IMR-90 (cell line): ENCODE measurements around the gene TMEM72. TPM values are rescaled to one million over a fixed set of nuclear protein-coding genes. Genes with fewer than 3 reads are reported as not detected.
A peak's percentile ranks its signal among the peaks of the same experiment; 100 is the strongest.

Source experiments
- ATAC-seq: fragments of 200-7000 bp; cut with Tn5 transposase; 2 replicates; pipeline ENCODE4 v1.9.1; 2020; ENCODE audit warnings: low read depth, mild to moderate bottlenecking, moderate library complexity
- BruUV-seq: library from RNA; stranded (reverse); fragments of 400-500 nt; replicated peaks from 2 replicates; lab custom pipeline; 2021; lab: Mats Ljungman, UMichigan
- CTCF ChIA-PET: fragments of 300-600 bp; formaldehyde crosslinking; extraction: SDS; loops from one replicate; lab custom pipeline; 2021; ENCODE audit warnings: antibody characterized with exemption; lab: Yijun Ruan, JAX
- POLR2A ChIA-PET: fragments of 300-600 bp; sonication (Branson Sonifier 250); formaldehyde crosslinking; loops from one replicate; lab custom pipeline; 2022; ENCODE audit warnings: antibody characterized with exemption; ENCODE audit not compliant: unreplicated experiment; lab: Charles Lee
- DNase-seq: peaks from one replicate; pipeline ENCODE4 v3.0.0; 2013
- H2AFZ ChIP-seq: replicated peaks from 2 replicates; pipeline ENCODE3; 2013; ENCODE audit warnings: low read length, mild to moderate bottlenecking; ENCODE audit not compliant: poor library complexity
- H2AK5ac ChIP-seq: 2 replicates; pipeline ENCODE4 v1.6.1; 2013; ENCODE audit warnings: low read depth, low read length, inconsistent platforms
- H2AK9ac ChIP-seq: replicated peaks from 2 replicates; pipeline ENCODE3; 2013; ENCODE audit warnings: mild to moderate bottlenecking, low read depth, low read length, moderate library complexity; ENCODE audit not compliant: poor library complexity
- H2BK120ac ChIP-seq: 2 replicates; pipeline ENCODE4 v1.6.1; 2013; ENCODE audit warnings: low read depth, low read length, inconsistent platforms
- H2BK15ac ChIP-seq: 3 replicates; pipeline ENCODE4 v1.6.1; 2013; ENCODE audit warnings: low read depth, low read length, inconsistent platforms
- H2BK20ac ChIP-seq: 2 replicates; pipeline ENCODE4 v1.6.1; 2013; ENCODE audit warnings: low read depth, mild to moderate bottlenecking, inconsistent platforms, low read length, moderate library complexity
- H2BK5ac ChIP-seq: 2 replicates; pipeline ENCODE4 v1.6.1; 2013; ENCODE audit warnings: mild to moderate bottlenecking, low read depth, low read length, inconsistent platforms; ENCODE audit not compliant: poor library complexity, severe bottlenecking
- H3K14ac ChIP-seq: replicated peaks from 2 replicates; pipeline ENCODE4 v1.6.1; 2013; ENCODE audit warnings: low read depth, low read length, inconsistent platforms
- H3K18ac ChIP-seq: 2 replicates; pipeline ENCODE4 v1.6.1; 2013; ENCODE audit warnings: low read depth, low read length, control low read depth
- H3K23ac ChIP-seq: 2 replicates; pipeline ENCODE4 v1.6.1; 2013; ENCODE audit warnings: low read depth, low read length, inconsistent platforms
- H3K27ac ChIP-seq: 2 replicates; pipeline ENCODE4 v1.5.1; 2013; ENCODE audit warnings: mild to moderate bottlenecking, control low read depth, low read length; ENCODE audit not compliant: insufficient read depth
- H3K27me3 ChIP-seq: 2 replicates; pipeline ENCODE4 v1.6.1; 2013; ENCODE audit warnings: low read length; ENCODE audit not compliant: control insufficient read depth, insufficient read depth
- H3K36me3 ChIP-seq: 2 replicates; pipeline ENCODE4 v1.6.1; 2013; ENCODE audit warnings: low read length, mixed read lengths; ENCODE audit not compliant: control insufficient read depth, insufficient read depth
- H3K4ac ChIP-seq: 2 replicates; pipeline ENCODE4 v1.6.1; 2013; ENCODE audit warnings: low read depth, low read length, inconsistent platforms
- H3K4me1 ChIP-seq: 2 replicates; pipeline ENCODE4 v1.6.1; 2013; ENCODE audit warnings: low read length, mixed read lengths; ENCODE audit not compliant: control insufficient read depth, insufficient read depth
- H3K4me2 ChIP-seq: 2 replicates; pipeline ENCODE4 v1.6.1; 2013; ENCODE audit warnings: low read depth, mild to moderate bottlenecking, control low read depth, low read length, moderate library complexity
- H3K4me3 ChIP-seq: 2 replicates; pipeline ENCODE4 v1.5.1; 2013; ENCODE audit warnings: low read depth, mild to moderate bottlenecking, control low read depth, low read length, moderate library complexity; ENCODE audit not compliant: insufficient read depth
- H3K56ac ChIP-seq: 2 replicates; pipeline ENCODE4 v1.6.1; 2013; ENCODE audit warnings: low read length, inconsistent platforms; ENCODE audit not compliant: insufficient read depth; ENCODE audit errors: extremely low read depth
- H3K79me1 ChIP-seq, 2 experiments: 2 replicates each; pipeline ENCODE4 v1.6.1; 2013; ENCODE audit warnings: low read length in 2 of 2, inconsistent platforms in 1 of 2, low read depth in 1 of 2
- H3K9ac ChIP-seq: 2 replicates; pipeline ENCODE4 v1.6.1; 2013; ENCODE audit warnings: low read depth, low read length, control low read depth
- H3K9me1 ChIP-seq: 2 replicates; pipeline ENCODE4 v1.6.1; 2013; ENCODE audit warnings: low read length, inconsistent platforms; ENCODE audit not compliant: insufficient read depth
- H3K9me3 ChIP-seq: 2 replicates; pipeline ENCODE4 v1.6.1; 2013; ENCODE audit warnings: low read length; ENCODE audit not compliant: control insufficient read depth, insufficient read depth
- H4K20me1 ChIP-seq: 2 replicates; pipeline ENCODE4 v1.6.1; 2013; ENCODE audit warnings: low read length, inconsistent platforms; ENCODE audit not compliant: insufficient read depth
- H4K5ac ChIP-seq: 2 replicates; pipeline ENCODE4 v1.6.1; 2013; ENCODE audit warnings: mild to moderate bottlenecking, low read depth, low read length, control low read depth
- H4K8ac ChIP-seq, 2 experiments: 2 replicates each; pipeline ENCODE4 v1.6.1; 2013; ENCODE audit warnings: low read depth in 2 of 2, low read length in 2 of 2, control low read depth in 1 of 2, inconsistent platforms in 1 of 2
- H4K91ac ChIP-seq: 2 replicates; pipeline ENCODE4 v1.6.1; 2013; ENCODE audit warnings: low read depth, low read length, inconsistent platforms; ENCODE audit not compliant: insufficient read depth
- CEBPB ChIP-seq: IDR thresholded peaks from 2 replicates; pipeline ENCODE4 v1.6.1; 2012; ENCODE audit warnings: low read depth, low read length, improper control_type of control experiment
- CTCF ChIP-seq: conservative IDR thresholded peaks from 2 replicates; pipeline ENCODE4 v1.5.1; 2012; ENCODE audit warnings: mild to moderate bottlenecking, low read depth, low read length, improper control_type of control experiment
- FOS ChIP-seq: fragments of 150-350 bp; IDR thresholded peaks from 2 replicates; pipeline ENCODE4 v1.6.1; 2016; ENCODE audit warnings: low read depth, low read length
- NFE2L2 ChIP-seq: fragments of 150-350 bp; IDR thresholded peaks from 2 replicates; pipeline ENCODE4 v1.6.1; 2016; ENCODE audit warnings: low read depth, mild to moderate bottlenecking, low read length
- WGBS, 2 experiments: methylation state at CpG; one replicate each; pipeline versions ENCODE4 v1.1.5 to v1.1.7; 2013; ENCODE audit warnings: missing lambda C conversion rate in 2 of 2; ENCODE audit not compliant: insufficient read length in 1 of 2; ENCODE audit errors: extremely low coverage in 2 of 2; 5-methylcytosine and 5-hydroxymethylcytosine counted together
- dilution Hi-C: fragments of 300-500 bp; cut with HindIII; formaldehyde crosslinking; loops from one replicate; pipeline ENCODE4 v1.14.3; 2018; ENCODE audit warnings: low sequenced_read_pairs; ENCODE audit not compliant: unreplicated experiment
- in situ Hi-C: fragments of 300-500 bp; cut with MboI; formaldehyde crosslinking; loops from 3 replicates; pipeline ENCODE4 v1.14.3; 2019; ENCODE audit warnings: low sequenced_read_pairs, inconsistent platforms, mixed read lengths
- intact Hi-C: fragments of 100-400 bp; cut with micrococcal nuclease; formaldehyde crosslinking; loops from 2 replicates; pipeline ENCODE4 v1.10.0; 2022
- polyA plus RNA-seq, 3 experiments: library from polyadenylated mRNA; depleted of rRNA; stranded (reverse); fragments of >200 nt; gene quantifications; 2 replicates each; pipeline ENCODE4 v1.2.3, GENCODE V29; 2012; ENCODE audit warnings: low replicate concordance in 1 of 3
- total RNA-seq: library from RNA; depleted of rRNA; stranded (reverse); fragments of >200 nt; gene quantifications from 2 replicates; pipeline ENCODE4 v1.2.3, GENCODE V29; 2012

The TMEM72 gene
- total and polyA plus RNA-seq, 2 of the 4 experiments (the other 2 are of a cell fraction): not detected

GRCh38 chr10:44925224-44925623, 14.1 kb downstream of the TMEM72 start:
- Histone ChIP-seq H3K4me1 (no peaks in the 10 kb centered on the region), H3K14ac (no peak overlapping the region), H3K9me1 (no peaks in the 10 kb centered on the region; the same call in 1 of the 2 replicates), H2BK15ac (no peak overlapping the region), H3K56ac (no peak overlapping the region), H3K4ac (no peak overlapping the region), H4K8ac (no peak overlapping the region), H2BK20ac (no peak overlapping the region), H3K27me3 (peaks cover 33% of the 10 kb centered on the region), H3K9ac (no peak overlapping the region), H3K4me3 (no peak overlapping the region), H4K5ac (no peak overlapping the region), H3K23ac (no peak overlapping the region), H3K18ac (no peak overlapping the region), H2AK5ac (no peak overlapping the region), H2AFZ (no peak overlapping the region), H4K91ac (no peak overlapping the region), H3K9me3 (no peaks in the 10 kb centered on the region), H4K20me1 (no peaks in the 10 kb centered on the region), H3K4me2 (no peak overlapping the region), H2AK9ac (no peak overlapping the region), H2BK120ac (no peak overlapping the region), H3K27ac (no peak overlapping the region), H3K79me1 (no peaks in the 10 kb centered on the region), H3K36me3 (no peaks in the 10 kb centered on the region), H2BK5ac (no peak overlapping the region)
- in situ Hi-C loops: no loop called here
- dilution Hi-C loops: no loop called here
- ChIA-PET CTCF (no interaction called here), POLR2A (no interaction called here)
- intact Hi-C loops: no loop called here
- 59% methylated on average over 5 of the region's 7 CpGs; no CpG with 5 or more reads in 1 of the 2 experiments for WGBS, 2 experiments
- no TSS peak for BruUV-seq
- DNase-seq (peak; percentile 6), ATAC-seq (no peak)
- TF ChIP-seq CTCF (0 out of 2 replicates have a peak, but pooled peaks have one; percentile 10), CEBPB (no peak), FOS (no peak), NFE2L2 (no peak)
